A673 (cell line): ENCODE results near the gene RC3H1. TPM values are rescaled to one million over a fixed set of nuclear protein-coding genes. Genes with fewer than 3 reads are reported as not detected.
A peak's percentile ranks its signal among the peaks of the same experiment; 100 is the strongest.

Source experiments
- BruUV-seq: library from RNA; stranded (reverse); fragments of 400-500 nt; replicated peaks from 2 replicates; lab custom pipeline; 2021; lab: Mats Ljungman, UMichigan
- CTCF ChIA-PET: fragments of 300-600 bp; sonication (Branson Sonifier 250); formaldehyde crosslinking; loops from one replicate; lab custom pipeline; 2022; ENCODE audit warnings: antibody characterized with exemption; lab: Charles Lee
- POLR2A ChIA-PET: fragments of 300-600 bp; sonication (Branson Sonifier 250); formaldehyde crosslinking; loops from one replicate; lab custom pipeline; 2022; ENCODE audit warnings: antibody characterized with exemption; ENCODE audit not compliant: low non-redundant PET; lab: Charles Lee
- DNase-seq: peaks from one replicate; pipeline ENCODE4 v3.0.0-alpha.2; 2015; ENCODE audit warnings: low spot score
- H3K27ac ChIP-seq: fragments of 200-600 bp; sonication (generic); 2 replicates; pipeline ENCODE4 v1.5.1; 2016; ENCODE audit warnings: mixed run types, low read depth, mild to moderate bottlenecking, mixed read lengths, antibody characterized with exemption, low read length; ENCODE audit not compliant: poor library complexity, severe bottlenecking
- H3K27me3 ChIP-seq: fragments of 200-600 bp; sonication (generic); replicated peaks from 2 replicates; pipeline ENCODE4 v1.6.1; 2017; ENCODE audit warnings: mixed run types, low read depth, mild to moderate bottlenecking, mixed read lengths, antibody characterized with exemption, low read length; ENCODE audit not compliant: insufficient read depth, poor library complexity
- H3K36me3 ChIP-seq: fragments of 200-600 bp; sonication (generic); 2 replicates; pipeline ENCODE4 v1.6.1; 2016; ENCODE audit warnings: mixed run types, mild to moderate bottlenecking, mixed read lengths, antibody characterized with exemption, low read length; ENCODE audit not compliant: insufficient read depth, poor library complexity, severe bottlenecking
- H3K4me1 ChIP-seq: fragments of 200-600 bp; sonication (generic); 2 replicates; pipeline ENCODE4 v1.6.1; 2017; ENCODE audit warnings: mixed run types, mild to moderate bottlenecking, mixed read lengths, antibody characterized with exemption, low read length; ENCODE audit not compliant: insufficient read depth, poor library complexity, severe bottlenecking
- H3K4me3 ChIP-seq: fragments of 200-600 bp; sonication (generic); 2 replicates; pipeline ENCODE4 v1.5.1; 2016; ENCODE audit warnings: low read depth, mixed run types, mild to moderate bottlenecking, mixed read lengths, low read length; ENCODE audit not compliant: poor library complexity, severe bottlenecking
- H3K9me3 ChIP-seq: fragments of 200-600 bp; sonication (generic); 2 replicates; pipeline ENCODE4 v1.6.1; 2016; ENCODE audit warnings: mixed run types, low read depth, mild to moderate bottlenecking, mixed read lengths, antibody characterized with exemption, low read length; ENCODE audit not compliant: poor library complexity, severe bottlenecking
- CTCF ChIP-seq: fragments of 300-800, 200-600 bp; sonication (generic); conservative IDR thresholded peaks from 2 replicates; pipeline ENCODE4 v1.5.1; 2017; ENCODE audit warnings: low read depth, mild to moderate bottlenecking, antibody characterized with exemption, low read length, moderate library complexity, mixed read lengths
- EZH2 ChIP-seq: fragments of 200-600 bp; sonication (generic); IDR thresholded peaks from 2 replicates; pipeline ENCODE4 v1.6.1; 2017; ENCODE audit warnings: borderline replicate concordance, low read depth, mild to moderate bottlenecking, mixed read lengths, antibody characterized with exemption, low read length; ENCODE audit not compliant: poor library complexity, severe bottlenecking
- intact Hi-C: fragments of 100-400 bp; cut with micrococcal nuclease; formaldehyde crosslinking; loops from one replicate; pipeline ENCODE4 v1.10.0; 2022; ENCODE audit not compliant: unreplicated experiment
- total RNA-seq: library from RNA; stranded (reverse); gene quantifications from 2 replicates; pipeline ENCODE4 v1.2.3, GENCODE V29; 2021

Gene RC3H1
- total RNA-seq, 1 experiment from 2014 or later, result 27.2 TPM

- POLR2A ChIA-PET, result no interaction called here
- H3K36me3 ChIP-seq, result peaks cover 3% of the 10 kb centered on the region
- H3K4me1 ChIP-seq, result peaks cover 47% of the 10 kb centered on the region
- peak overlapping the region; percentile 92 for H3K4me3 ChIP-seq
- CTCF ChIA-PET, result no interaction called here
- intact Hi-C loops, result loop anchor here (5.0 kb wide), 1 partner anchor 154 kb away; the partner anchor contains the start of genes GAS5 and ZBTB37
- H3K27me3 ChIP-seq, result no peaks in the 10 kb centered on the region
- TF ChIP-seq EZH2 (no peak), CTCF (no peak)
- no TSS peak for BruUV-seq
- H3K9me3 ChIP-seq, result no peaks in the 10 kb centered on the region
- H3K27ac ChIP-seq, result peak overlapping the region; percentile 88
- DNase-seq, result peak; percentile 57
These were observed 522 bp downstream of the RC3H1 start for GRCh38 chr1:174021591-174022079.

- intact Hi-C loops, result no loop called here
- H3K27ac ChIP-seq, result no peak overlapping the region
- POLR2A ChIA-PET, result no interaction called here
- no peak for TF ChIP-seq CTCF
- no peak for TF ChIP-seq EZH2
- DNase-seq, result no peak
- no peak overlapping the region for H3K4me3 ChIP-seq
- no peaks in the 10 kb centered on the region for H3K9me3 ChIP-seq
- no TSS peak for BruUV-seq
- H3K36me3 ChIP-seq, result peaks cover 3% of the 10 kb centered on the region
- H3K4me1 ChIP-seq, result peaks cover 45% of the 10 kb centered on the region
- CTCF ChIA-PET, result no interaction called here
- no peaks in the 10 kb centered on the region for H3K27me3 ChIP-seq
These were observed 3.6 kb downstream of the RC3H1 start for GRCh38 chr1:174018565-174018964.

- BruUV-seq, result TSS peak; percentile 2
- Histone ChIP-seq H3K36me3 (peaks cover 3% of the 10 kb centered on the region), H3K4me3 (no peak overlapping the region), H3K9me3 (no peaks in the 10 kb centered on the region), H3K27me3 (no peaks in the 10 kb centered on the region), H3K4me1 (peaks cover 34% of the 10 kb centered on the region), H3K27ac (no peak overlapping the region)
- ChIA-PET CTCF (no interaction called here), POLR2A (no interaction called here)
- no peak for DNase-seq
- TF ChIP-seq CTCF (no peak), EZH2 (no peak)
- intact Hi-C loops, result no loop called here
These were observed 4.8 kb downstream of the RC3H1 start for GRCh38 chr1:174017231-174017970.
